ACC112 (cell line): ENCODE data around the gene GRB10.

Experiments
- H2AFZ ChIP-seq: fragments of 200-600 bp; sonication (generic); one replicate; pipeline ENCODE4 v1.6.0; 2017; ENCODE audit warnings: antibody characterized with exemption, low read length; ENCODE audit not compliant: unreplicated experiment
- H3K27ac ChIP-seq: fragments of 200-600 bp; sonication (generic); 2 replicates; pipeline ENCODE4 v1.5.1; 2014; ENCODE audit warnings: low read depth, mild to moderate bottlenecking, antibody characterized with exemption, low read length, moderate library complexity
- H3K27me3 ChIP-seq: fragments of 200-600 bp; sonication (generic); 2 replicates; pipeline ENCODE4 v1.6.1; 2014; ENCODE audit warnings: mild to moderate bottlenecking, antibody characterized with exemption, low read length, moderate library complexity, mixed read lengths; ENCODE audit not compliant: insufficient read depth
- H3K36me3 ChIP-seq: fragments of 200-600 bp; sonication (generic); 2 replicates; pipeline ENCODE4 v1.6.1; 2016; ENCODE audit warnings: mild to moderate bottlenecking, antibody characterized with exemption, low read length, moderate library complexity, mixed read lengths; ENCODE audit not compliant: insufficient read depth
- H3K4me1 ChIP-seq: fragments of 200-600 bp; sonication (generic); one replicate; pipeline ENCODE4 v1.6.1; 2016; ENCODE audit warnings: low read length, mixed read lengths; ENCODE audit not compliant: insufficient read depth, unreplicated experiment, control insufficient read depth
- H3K4me3 ChIP-seq: fragments of 200-600 bp; sonication (generic); 2 replicates; pipeline ENCODE4 v1.5.1; 2014; ENCODE audit warnings: mild to moderate bottlenecking, low read depth, low read length
- H3K79me2 ChIP-seq: fragments of 200-600 bp; sonication (generic); one replicate; pipeline ENCODE4 v1.6.0; 2016; ENCODE audit warnings: low read length; ENCODE audit not compliant: control insufficient read depth, unreplicated experiment, insufficient read depth

The GRB10 gene

DNA sequence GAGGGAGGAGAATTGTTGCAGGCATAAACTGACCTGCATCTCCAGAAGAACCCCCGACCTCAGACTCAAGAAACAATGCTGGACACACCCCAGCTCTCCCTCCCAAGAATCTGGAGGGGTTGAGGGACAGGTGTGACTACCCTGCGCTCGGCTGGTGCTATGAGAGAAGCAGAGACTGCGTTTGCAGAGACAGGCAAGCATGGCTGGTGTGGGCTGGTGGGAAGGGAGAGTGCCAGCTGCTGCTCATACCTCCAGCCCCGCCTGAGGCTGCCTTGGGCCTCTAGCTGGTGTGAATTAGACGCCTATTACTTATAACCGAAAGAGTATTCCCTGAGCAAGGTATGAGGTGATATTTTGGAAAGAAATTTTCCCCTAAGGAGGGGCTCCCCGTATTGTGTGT, 169.2 kb downstream of the GRB10 start:
- Histone ChIP-seq H3K36me3 (0 out of 2 replicates have a peak, but pooled peaks cover 9% of the 10 kb centered on the region), H3K4me3 (no peak overlapping the region), H3K79me2 (no peaks in the 10 kb centered on the region), H3K27ac (no peak overlapping the region), H3K27me3 (no peaks in the 10 kb centered on the region), H2AFZ (no peak overlapping the region), H3K4me1 (peaks cover 14% of the 10 kb centered on the region)

DNA sequence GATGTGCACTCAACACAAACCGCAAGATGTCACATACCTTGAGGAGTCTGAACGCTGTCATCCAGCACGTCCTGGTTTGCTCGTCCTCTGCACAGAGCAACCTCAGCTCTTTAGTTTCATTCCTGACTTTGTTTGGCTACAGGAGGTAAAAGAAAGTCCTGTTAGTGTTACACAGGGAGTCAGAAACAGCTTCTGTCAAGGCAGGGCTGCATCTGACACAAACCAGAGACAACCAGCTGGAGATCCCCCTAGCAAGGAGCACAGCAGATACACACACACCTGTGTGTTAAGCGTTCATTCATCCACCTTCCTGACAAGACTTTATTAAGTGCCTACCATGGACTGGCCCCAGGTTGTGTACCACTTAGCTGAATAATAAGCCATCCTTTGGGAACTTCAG, 170.0 kb downstream of the GRB10 start:
- Histone ChIP-seq H2AFZ (no peak overlapping the region), H3K27me3 (no peaks in the 10 kb centered on the region), H3K4me3 (no peak overlapping the region), H3K79me2 (no peaks in the 10 kb centered on the region), H3K27ac (no peak overlapping the region), H3K4me1 (peaks cover 14% of the 10 kb centered on the region), H3K36me3 (peaks cover 9% of the 10 kb centered on the region; the same call in 1 of the 2 replicates)

DNA sequence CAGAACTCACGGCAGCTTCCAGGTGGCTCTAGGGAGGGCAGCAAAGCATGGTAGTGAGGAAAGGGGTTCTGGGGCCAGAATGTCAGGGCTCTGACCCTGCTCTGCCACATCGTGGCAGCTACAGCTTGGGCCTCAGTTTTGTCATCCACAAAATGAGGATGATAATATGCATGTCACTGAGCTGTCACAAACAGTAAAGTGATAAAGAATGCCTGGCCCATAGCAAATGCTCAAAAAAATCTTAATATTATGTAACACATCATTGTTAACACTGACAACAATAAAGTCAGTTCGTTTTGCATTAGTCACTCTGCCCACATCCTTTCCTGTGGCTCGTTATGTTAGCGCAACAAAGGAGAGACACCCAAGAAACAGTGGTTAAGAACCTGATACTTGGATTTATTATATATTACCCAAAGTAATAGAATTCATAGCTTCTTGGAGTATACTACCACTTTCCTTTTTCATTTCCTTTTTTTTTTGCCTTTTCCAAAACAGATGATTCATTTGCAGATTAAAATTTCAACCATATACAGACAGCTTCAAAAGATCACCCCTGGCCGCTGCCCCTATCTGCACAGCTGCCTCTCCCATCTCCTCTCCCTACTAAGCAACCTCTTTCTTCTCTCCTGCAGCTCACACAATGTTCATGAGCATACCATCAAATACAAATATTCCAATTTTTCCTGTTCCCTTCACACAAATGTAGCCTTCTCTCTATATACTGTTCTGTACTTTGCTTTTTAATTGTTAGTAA, 172.0 kb downstream of the GRB10 start:
- Histone ChIP-seq H3K36me3 (peaks cover 9% of the 10 kb centered on the region; the same call in 1 of the 2 replicates), H2AFZ (no peak overlapping the region), H3K27ac (0 out of 2 replicates have a peak overlapping the region, but pooled peaks have one; percentile 11), H3K4me1 (peaks cover 14% of the 10 kb centered on the region), H3K79me2 (no peaks in the 10 kb centered on the region), H3K4me3 (no peak overlapping the region), H3K27me3 (no peaks in the 10 kb centered on the region)

DNA sequence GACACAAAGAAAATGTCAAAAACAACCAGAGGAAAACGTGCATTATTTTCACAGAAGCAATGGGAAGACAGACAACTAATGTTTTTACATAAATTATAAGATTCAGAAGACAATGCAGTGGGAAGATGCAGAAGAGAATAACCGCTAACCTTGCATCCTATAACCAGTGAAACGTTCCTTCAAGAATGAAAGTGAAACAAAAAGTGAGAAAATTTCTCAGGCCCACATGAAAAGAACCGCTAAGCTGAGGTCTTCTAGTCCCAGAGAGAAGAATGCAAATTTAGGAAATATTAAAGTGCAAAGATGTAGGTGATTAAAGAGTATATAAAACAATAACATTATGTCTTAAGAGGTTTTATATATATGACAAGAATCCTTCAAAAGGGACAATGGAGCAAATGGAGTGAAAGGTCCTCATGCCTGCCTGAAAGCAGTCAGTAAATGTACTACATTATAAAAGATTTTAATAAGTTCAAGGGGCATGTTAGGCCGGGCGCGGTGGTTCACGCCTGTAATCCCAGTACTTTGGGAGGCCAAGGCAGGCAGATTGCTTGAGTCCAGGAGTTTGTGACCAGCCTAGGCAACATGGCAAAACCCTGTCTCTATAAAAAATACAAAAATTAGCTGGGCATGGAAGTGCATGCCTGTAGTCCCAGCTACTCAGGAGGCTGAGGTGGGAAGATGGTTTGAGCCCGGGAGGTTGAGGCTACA, 174.3 kb downstream of the GRB10 start:
- H3K36me3 ChIP-seq = peaks cover 15% of the 10 kb centered on the region; the same call in 1 of the 2 replicates
- no peak overlapping the region for H2AFZ ChIP-seq
- no peaks in the 10 kb centered on the region for H3K79me2 ChIP-seq
- H3K27ac ChIP-seq = no peak overlapping the region
- H3K27me3 ChIP-seq = no peaks in the 10 kb centered on the region
- peaks cover 14% of the 10 kb centered on the region for H3K4me1 ChIP-seq
- H3K4me3 ChIP-seq = no peak overlapping the region

GRCh38 chr7:50607524-50608125, 175.1 kb downstream of the GRB10 start:
- no peak overlapping the region for H2AFZ ChIP-seq
- H3K4me1 ChIP-seq = peaks cover 14% of the 10 kb centered on the region
- no peak overlapping the region for H3K4me3 ChIP-seq
- H3K79me2 ChIP-seq = no peaks in the 10 kb centered on the region
- H3K27me3 ChIP-seq = no peaks in the 10 kb centered on the region
- no peak overlapping the region for H3K27ac ChIP-seq
- H3K36me3 ChIP-seq = peaks cover 19% of the 10 kb centered on the region; the same call in 1 of the 2 replicates

DNA sequence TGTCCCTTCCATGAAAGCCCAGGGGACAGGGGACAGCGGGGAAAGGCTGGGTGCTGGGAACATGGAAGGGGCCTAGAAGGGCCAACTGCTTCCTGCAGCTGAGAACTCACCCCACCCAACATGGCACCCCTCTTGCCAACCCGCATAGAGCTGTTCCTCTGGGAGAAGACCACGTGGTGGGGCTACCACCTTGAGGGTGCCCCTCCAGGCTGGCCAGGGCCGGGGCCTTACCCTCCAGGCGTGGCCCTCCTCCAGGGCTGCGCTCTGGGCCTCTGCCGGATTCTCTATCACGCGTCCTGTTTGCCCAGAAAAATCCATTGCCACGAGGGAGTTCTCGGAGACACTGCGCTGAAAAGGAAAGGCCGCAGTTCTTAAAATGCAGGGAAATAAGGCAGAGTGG, 177.6 kb downstream of the GRB10 start:
- Histone ChIP-seq H3K4me3 (no peak overlapping the region), H3K79me2 (no peaks in the 10 kb centered on the region), H3K27ac (no peak overlapping the region), H2AFZ (no peak overlapping the region), H3K36me3 (peaks cover 10% of the 10 kb centered on the region; the same call in 1 of the 2 replicates), H3K27me3 (no peaks in the 10 kb centered on the region), H3K4me1 (peaks cover under 1% of the 10 kb centered on the region)

GRCh38 chr7:50603287-50603686, 179.4 kb downstream of the GRB10 start:
- Histone ChIP-seq H3K79me2 (no peaks in the 10 kb centered on the region), H3K27me3 (no peaks in the 10 kb centered on the region), H3K4me1 (no peaks in the 10 kb centered on the region), H3K27ac (no peak overlapping the region), H3K36me3 (peaks cover 10% of the 10 kb centered on the region; the same call in 1 of the 2 replicates), H3K4me3 (no peak overlapping the region), H2AFZ (no peak overlapping the region)

- Histone ChIP-seq H3K4me1 (no peaks in the 10 kb centered on the region), H3K79me2 (no peaks in the 10 kb centered on the region), H3K36me3 (peaks cover 13% of the 10 kb centered on the region; the same call in 1 of the 2 replicates), H3K4me3 (no peak overlapping the region), H3K27ac (no peak overlapping the region), H2AFZ (no peak overlapping the region), H3K27me3 (no peaks in the 10 kb centered on the region)
Measured at GRCh38 chr7:50599385-50599784, 183.3 kb downstream of the GRB10 start.

DNA sequence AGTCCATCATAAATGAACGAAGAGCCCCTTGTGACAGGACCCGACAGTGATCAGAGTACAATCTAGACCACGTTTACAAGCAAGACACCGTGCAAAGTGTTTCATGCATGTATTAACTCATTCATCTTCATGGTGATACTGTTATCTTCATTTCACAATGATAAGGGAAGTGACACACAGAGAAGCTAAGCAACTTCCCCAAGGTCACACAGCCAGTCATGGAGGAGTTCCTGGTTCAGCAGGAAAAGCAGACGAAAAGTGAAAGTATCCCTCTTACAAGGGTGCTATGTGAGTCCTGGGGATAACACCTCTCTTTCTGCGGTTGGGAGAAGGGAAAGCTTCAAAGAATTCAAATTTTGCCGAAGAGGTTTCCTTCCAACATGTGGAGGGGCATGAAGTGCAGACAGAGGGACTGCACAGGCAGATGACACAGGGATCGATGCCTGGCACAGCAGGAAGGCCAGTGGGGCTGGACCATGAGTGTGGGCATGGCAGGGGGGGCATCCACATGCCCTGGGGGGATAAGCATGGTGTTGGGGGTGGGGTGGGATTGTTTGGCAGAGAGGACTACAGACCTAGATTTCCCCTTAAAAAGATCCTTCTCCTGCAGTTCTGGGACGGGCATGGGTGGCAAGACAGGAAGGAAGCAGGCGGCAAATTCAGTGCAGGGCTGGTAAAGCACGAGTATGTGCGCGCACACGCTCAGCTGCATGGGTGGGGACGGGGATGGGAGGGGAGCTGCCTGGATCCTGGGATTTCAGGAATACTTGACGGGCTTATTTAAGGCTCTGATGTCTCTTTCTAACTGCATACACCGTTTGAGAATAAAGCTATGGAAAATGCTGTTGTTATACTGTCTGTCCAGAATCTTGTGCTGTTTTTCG, 184.0 kb downstream of the GRB10 start:
- H3K27ac ChIP-seq = no peak overlapping the region
- H3K79me2 ChIP-seq = no peaks in the 10 kb centered on the region
- no peak overlapping the region for H2AFZ ChIP-seq
- H3K4me1 ChIP-seq = no peaks in the 10 kb centered on the region
- no peaks in the 10 kb centered on the region for H3K27me3 ChIP-seq
- H3K4me3 ChIP-seq = no peak overlapping the region
- peaks cover 10% of the 10 kb centered on the region; the same call in 1 of the 2 replicates for H3K36me3 ChIP-seq

DNA sequence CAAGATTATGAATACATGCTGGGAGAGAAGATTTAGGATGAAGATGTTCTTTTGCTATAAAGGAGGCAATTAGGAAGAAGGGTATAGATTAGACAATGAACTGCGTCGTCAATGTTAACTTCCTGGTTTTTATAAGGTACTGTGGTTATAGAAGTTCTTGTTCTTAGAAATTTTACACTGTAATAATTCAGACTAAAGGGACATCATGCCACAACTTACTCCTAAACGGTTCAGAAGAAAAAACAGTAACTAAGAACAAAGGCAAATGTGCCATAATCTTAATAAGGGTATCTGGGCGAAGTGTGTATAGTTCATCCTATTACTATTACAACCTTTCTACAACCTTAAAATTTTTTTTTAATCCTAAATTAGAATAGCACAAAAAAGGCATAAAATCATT, 186.2 kb downstream of the GRB10 start:
- 0 out of 2 replicates have a peak, but pooled peaks cover 4% of the 10 kb centered on the region for H3K36me3 ChIP-seq
- no peaks in the 10 kb centered on the region for H3K4me1 ChIP-seq
- H3K27ac ChIP-seq = no peak overlapping the region
- H2AFZ ChIP-seq = no peak overlapping the region
- H3K27me3 ChIP-seq = no peaks in the 10 kb centered on the region
- no peaks in the 10 kb centered on the region for H3K79me2 ChIP-seq
- H3K4me3 ChIP-seq = no peak overlapping the region
